Lung (tissue), 12 donors: ENCODE results near the gene CDKAL1. TPM values are rescaled to one million over a fixed set of nuclear protein-coding genes. Genes with fewer than 3 reads are reported as not detected.
"Not testable (repeated sequence)": the region's sequence is repeated elsewhere in the genome, so short reads cannot be mapped to it uniquely, and the experiment has no call there.

Source experiments
- ATAC-seq: fragments of 200-7000 bp; cut with Tn5 transposase; one replicate; pipeline ENCODE4 v1.9.1; 2020; ENCODE audit warnings: moderate number of reproducible peaks; ENCODE audit not compliant: insufficient read depth, low FRiP score
- DNase-seq, 3 donors: peaks; one replicate each; pipeline ENCODE4 v3.0.0-alpha.2; 2013 to 2017
- H3K27ac ChIP-seq, 2 donors: one replicate each; pipeline ENCODE4 v1.5.1; 2013; ENCODE audit warnings: mild to moderate bottlenecking in 2 of 2, moderate library complexity in 2 of 2, control low read depth in 1 of 2, inconsistent platforms in 1 of 2, low read depth in 1 of 2, low read length in 1 of 2
- H3K27me3 ChIP-seq, 3 donors: one replicate each; pipeline ENCODE4 v1.5.1; 2013; ENCODE audit warnings: low read length in 2 of 3; ENCODE audit not compliant: control insufficient read depth in 3 of 3, insufficient read depth in 3 of 3
- H3K36me3 ChIP-seq, 4 donors: one replicate each; pipeline ENCODE4 v1.5.1; 2013; ENCODE audit warnings: low read length in 4 of 4, mild to moderate bottlenecking in 1 of 4, moderate library complexity in 1 of 4; ENCODE audit not compliant: control insufficient read depth in 4 of 4, insufficient read depth in 4 of 4
- H3K4me1 ChIP-seq, 5 donors: one replicate each; pipeline ENCODE4 v1.5.1; 2013; ENCODE audit warnings: low read length in 5 of 5, mild to moderate bottlenecking in 2 of 5, moderate library complexity in 1 of 5; ENCODE audit not compliant: control insufficient read depth in 5 of 5, insufficient read depth in 5 of 5
- H3K4me3 ChIP-seq: one replicate; pipeline ENCODE4 v1.5.1; 2013; ENCODE audit warnings: mild to moderate bottlenecking, control low read depth, moderate library complexity
- H3K9ac ChIP-seq, 2 donors: one replicate each; pipeline ENCODE4 v1.5.1; 2013; ENCODE audit warnings: low read length in 2 of 2, control low read depth in 1 of 2; ENCODE audit not compliant: insufficient read depth in 1 of 2
- H3K9me3 ChIP-seq, 4 donors: one replicate each; pipeline ENCODE4 v1.5.1; 2013; ENCODE audit warnings: low read length in 3 of 4, mild to moderate bottlenecking in 1 of 4, moderate library complexity in 1 of 4; ENCODE audit not compliant: control insufficient read depth in 4 of 4, insufficient read depth in 3 of 4
- CTCF ChIP-seq: IDR thresholded peaks from 2 replicates; pipeline ENCODE4 v1.5.1; 2012; ENCODE audit warnings: mild to moderate bottlenecking; ENCODE audit errors: control extremely low read depth, extremely low read depth
- WGBS, 2 donors: extraction: QIAGEN DNeasy Blood & Tissue Kit; methylation state at CpG; one replicate each; pipeline ENCODE4 v1.1.7; 2013; 5-methylcytosine and 5-hydroxymethylcytosine counted together
- polyA plus RNA-seq, 2 donors: library from polyadenylated mRNA; stranded (reverse); fragments of 200-250 nt; gene quantifications; one replicate each; pipeline ENCODE4 v1.2.1, GENCODE V29; 2013
- total RNA-seq, 2 donors: library from RNA; depleted of rRNA in 1 of 2; stranded (reverse); fragments of >200 nt in 1 of 2; gene quantifications; one replicate each; pipeline ENCODE4 v1.2.1, GENCODE V29; 2014 to 2021
- donor health status: control.
- donor health status: control.
- donor health status: Bipolar disorder and iron deficiency.
- donor health status: healthy.
- donor health status: DM: yes; HTN: yes; CAD: no.

The CDKAL1 gene
- total and polyA plus RNA-seq, 4 donors = 4.0 to 39.0 (median 10.0) TPM

GRCh38 chr6:21246075-21246474 lies 711.8 kb downstream of the CDKAL1 start:
- 88 to 91% methylated on average over 6 of the region's 6 CpGs for WGBS, 2 donors
- TF ChIP-seq CTCF = no peak

GRCh38 chr6:21254460-21254859 lies 720.2 kb downstream of the CDKAL1 start:
- not testable (repeated sequence) for H3K4me3 ChIP-seq, H3K27me3 ChIP-seq, ATAC-seq, H3K27ac ChIP-seq, H3K9ac ChIP-seq, DNase-seq, H3K4me1 ChIP-seq, H3K9me3 ChIP-seq, H3K36me3 ChIP-seq

More at GRCh38 chr6:21246075-21246474, 711.8 kb downstream of the CDKAL1 start:
- H3K27ac ChIP-seq = no peak overlapping the region
- H3K9me3 ChIP-seq = peaks cover 0 to 3% (median 0%) of the 10 kb centered on the region in 4 donors
- no peaks in the 10 kb centered on the region for H3K27me3 ChIP-seq
- no peak for DNase-seq
- no peaks in the 10 kb centered on the region for H3K36me3 ChIP-seq
- H3K9ac ChIP-seq = no peak overlapping the region
- peaks cover 0 to 3% (median 0%) of the 10 kb centered on the region in 5 donors for H3K4me1 ChIP-seq
- H3K4me3 ChIP-seq = no peak overlapping the region
- ATAC-seq = no peak

- WGBS, 2 donors = 82 to 84% methylated on average over 3 of the region's 3 CpGs
- peaks cover 0 to 3% (median under 1%) of the 10 kb centered on the region in 4 donors for H3K9me3 ChIP-seq
- no peaks in the 10 kb centered on the region for H3K36me3 ChIP-seq
- H3K4me3 ChIP-seq = no peak overlapping the region
- no peak overlapping the region for H3K27ac ChIP-seq
- ATAC-seq (no peak), DNase-seq (no peak)
- no peak for TF ChIP-seq CTCF
- H3K27me3 ChIP-seq = no peaks in the 10 kb centered on the region
- H3K4me1 ChIP-seq = no peaks in the 10 kb centered on the region
- no peak overlapping the region for H3K9ac ChIP-seq
Observed at GRCh38 chr6:21256197-21256596, 721.9 kb downstream of the CDKAL1 start.

GRCh38 chr6:21257125-21257524 lies 722.9 kb downstream of the CDKAL1 start:
- no peaks in the 10 kb centered on the region for H3K36me3 ChIP-seq
- no peak for TF ChIP-seq CTCF

More at GRCh38 chr6:21257125-21257524, 722.9 kb downstream of the CDKAL1 start:
- no peak overlapping the region for H3K27ac ChIP-seq
- H3K4me3 ChIP-seq = no peak overlapping the region
- H3K4me1 ChIP-seq = no peaks in the 10 kb centered on the region
- H3K27me3 ChIP-seq = no peaks in the 10 kb centered on the region
- ATAC-seq (no peak), DNase-seq (peak in 2 of 3 donors; percentile 17 to 38)
- peaks cover 0 to 3% (median under 1%) of the 10 kb centered on the region in 4 donors for H3K9me3 ChIP-seq
- H3K9ac ChIP-seq = no peak overlapping the region
- 47 to 51% methylated on average over 2 of the region's 2 CpGs for WGBS, 2 donors
